Caki2 (cell line): Measurements from ENCODE around the gene HOXD9. TPM values are rescaled to one million over a fixed set of nuclear protein-coding genes. Genes with fewer than 3 reads are reported as not detected.
A peak's percentile ranks its signal among the peaks of the same experiment; 100 is the strongest.

ENCODE experiments used
- DNase-seq: peaks from one replicate; pipeline ENCODE4 v3.0.0-alpha.2; 2015; ENCODE audit warnings: low read depth
- in situ Hi-C: cut with HindIII; loops from 2 replicates; pipeline ENCODE4 v1.10.0; 2016; ENCODE audit warnings: low sequenced_read_pairs, low pct_unique_long_range_greater_than_20kb, mixed read lengths
- total RNA-seq: library from RNA; depleted of rRNA; stranded (reverse); fragments of >200 nt; shearing (Covaris generic); gene quantifications from 2 replicates; pipeline ENCODE4 v1.2.3, GENCODE V29; 2014; ENCODE audit warnings: low replicate concordance; rRNA removed

The HOXD9 gene
- 9.5 and 13.4 TPM in 2 replicates for total RNA-seq

DNA sequence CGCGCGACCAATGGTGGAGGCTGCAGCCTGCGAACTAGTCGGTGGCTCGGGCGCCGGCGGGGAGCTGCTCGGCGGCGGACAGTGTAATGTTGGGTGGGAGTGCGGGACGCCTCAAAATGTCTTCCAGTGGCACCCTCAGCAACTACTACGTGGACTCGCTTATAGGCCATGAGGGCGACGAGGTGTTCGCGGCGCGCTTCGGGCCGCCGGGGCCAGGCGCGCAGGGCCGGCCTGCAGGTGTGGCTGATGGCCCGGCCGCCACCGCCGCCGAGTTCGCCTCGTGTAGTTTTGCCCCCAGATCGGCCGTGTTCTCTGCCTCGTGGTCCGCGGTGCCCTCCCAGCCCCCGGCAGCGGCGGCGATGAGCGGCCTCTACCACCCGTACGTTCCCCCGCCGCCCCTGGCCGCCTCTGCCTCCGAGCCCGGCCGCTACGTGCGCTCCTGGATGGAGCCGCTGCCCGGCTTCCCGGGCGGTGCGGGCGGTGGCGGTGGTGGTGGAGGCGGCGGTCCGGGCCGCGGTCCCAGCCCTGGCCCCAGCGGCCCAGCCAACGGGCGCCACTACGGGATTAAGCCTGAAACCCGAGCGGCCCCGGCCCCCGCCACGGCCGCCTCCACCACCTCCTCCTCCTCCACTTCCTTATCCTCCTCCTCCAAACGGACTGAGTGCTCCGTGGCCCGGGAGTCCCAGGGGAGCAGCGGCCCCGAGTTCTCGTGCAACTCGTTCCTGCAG lies at the start of gene HOXD9:
HOXD9 (plus strand) TSS at position 37 of the 728 bp plus-strand sequence; CDS start at position 87, 50 bp downstream.
- in situ Hi-C loops: no loop called here
- peak; percentile 87 for DNase-seq

DNA sequence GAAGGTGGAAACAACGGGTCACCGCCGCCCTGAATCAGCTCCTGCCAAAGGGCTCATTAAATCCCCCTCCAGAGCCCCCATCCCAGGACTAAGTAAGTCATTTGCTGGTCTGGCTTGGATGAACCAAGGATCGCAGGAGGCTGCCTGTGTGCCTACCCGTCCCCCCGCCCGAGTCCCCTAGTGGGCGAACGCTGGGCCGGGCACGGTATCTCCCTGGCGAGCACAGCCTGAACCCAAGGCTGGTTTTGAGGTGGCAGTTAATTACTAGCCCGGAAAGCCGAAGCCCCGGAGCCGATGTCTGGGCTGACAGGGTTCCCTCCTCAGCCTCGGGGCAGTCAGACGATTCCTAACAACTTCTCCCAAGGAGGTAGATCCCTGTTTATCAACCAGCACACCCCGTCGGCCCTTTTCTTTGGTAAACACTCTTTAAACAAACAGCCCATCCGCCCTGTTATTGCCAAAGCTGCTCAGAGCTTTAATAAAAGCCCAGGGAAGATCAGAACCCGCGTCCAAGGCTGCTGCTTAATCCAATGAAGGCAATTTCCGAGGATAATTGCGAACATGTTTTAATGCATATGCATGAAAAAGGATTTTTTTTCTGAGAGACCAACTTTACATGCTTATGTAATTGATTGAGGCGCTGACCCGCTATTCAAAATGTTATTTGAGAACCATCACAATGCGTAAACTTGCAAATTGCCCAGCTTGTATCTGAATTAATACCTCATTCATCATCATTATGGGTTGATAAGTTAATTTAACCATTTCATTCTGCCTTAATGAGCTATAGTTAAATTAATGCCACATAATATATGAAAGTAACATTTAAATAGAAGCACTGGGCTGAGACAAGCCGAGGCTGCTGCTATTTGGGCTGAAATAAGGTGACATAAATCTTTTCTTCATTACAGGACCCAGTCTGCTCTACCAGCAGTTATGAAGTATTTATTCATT lies 49.3 kb upstream of the HOXD9 start:
- no peak for DNase-seq
- in situ Hi-C loops: no loop called here

DNA sequence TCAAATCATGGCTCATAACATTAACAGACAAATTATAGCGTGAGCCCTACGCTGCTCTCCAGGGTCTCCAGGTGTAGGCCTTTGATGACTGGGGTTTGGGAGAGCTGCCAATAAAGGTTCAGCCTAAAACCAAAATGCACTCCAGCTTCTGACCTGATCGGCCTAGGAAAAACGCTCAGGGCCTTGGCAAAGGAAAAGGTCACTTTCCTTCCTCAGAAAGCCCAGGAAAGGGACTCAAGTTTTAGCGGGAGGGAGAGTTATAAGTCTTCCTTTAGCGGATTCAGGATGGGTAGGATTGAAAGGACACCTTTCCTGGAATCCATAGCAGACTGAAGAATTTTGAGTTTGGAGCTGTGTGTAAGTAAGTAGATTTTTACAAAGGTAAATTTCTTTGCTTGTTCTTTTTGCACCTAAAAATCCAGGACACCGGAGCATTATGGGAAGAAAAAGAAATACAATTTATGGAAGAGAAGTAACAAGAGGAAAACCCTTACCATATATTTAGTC lies 47.5 kb upstream of the HOXD9 start:
- in situ Hi-C loops: no loop called here
- DNase-seq: no peak

DNA sequence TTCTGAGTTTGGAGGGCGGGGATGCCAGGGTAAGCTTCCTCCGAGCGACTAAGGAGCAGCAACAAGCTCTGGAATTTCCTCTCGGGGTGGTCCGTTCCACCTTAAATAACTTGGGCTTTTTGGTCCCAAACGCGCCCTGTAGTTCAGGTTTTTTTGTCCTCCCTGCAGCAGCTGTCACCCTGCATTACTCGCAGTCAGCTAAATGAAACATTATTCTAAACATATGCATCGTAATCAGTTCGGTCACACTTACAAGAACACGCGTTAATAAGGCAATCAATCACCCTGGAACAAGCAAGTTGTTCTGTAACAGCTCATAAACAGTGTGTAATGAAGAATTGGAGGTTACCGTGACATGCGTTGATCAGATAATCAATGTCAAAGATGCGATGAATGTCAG lies 47.0 kb upstream of the HOXD9 start:
- no peak for DNase-seq
- in situ Hi-C loops: no loop called here

DNA sequence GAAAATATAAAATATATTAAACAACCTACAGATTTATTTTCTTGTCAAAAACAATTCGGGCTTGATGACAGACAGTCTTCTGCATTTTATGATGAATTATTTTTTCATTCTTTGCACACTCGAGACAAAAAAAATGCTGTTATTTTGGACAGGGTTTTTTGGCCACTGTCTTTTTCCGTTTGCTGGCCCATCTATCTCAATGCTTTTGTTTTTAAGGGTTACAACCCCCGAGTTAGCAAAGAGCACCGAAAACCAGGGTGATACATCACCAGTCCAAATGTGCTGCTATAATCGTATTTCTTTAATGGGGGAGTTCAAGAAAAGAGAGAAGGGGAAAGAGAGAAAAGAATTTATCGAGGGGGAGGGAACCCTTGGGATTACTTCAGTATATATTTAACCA lies 46.5 kb upstream of the HOXD9 start:
- in situ Hi-C loops: no loop called here
- no peak for DNase-seq

DNA sequence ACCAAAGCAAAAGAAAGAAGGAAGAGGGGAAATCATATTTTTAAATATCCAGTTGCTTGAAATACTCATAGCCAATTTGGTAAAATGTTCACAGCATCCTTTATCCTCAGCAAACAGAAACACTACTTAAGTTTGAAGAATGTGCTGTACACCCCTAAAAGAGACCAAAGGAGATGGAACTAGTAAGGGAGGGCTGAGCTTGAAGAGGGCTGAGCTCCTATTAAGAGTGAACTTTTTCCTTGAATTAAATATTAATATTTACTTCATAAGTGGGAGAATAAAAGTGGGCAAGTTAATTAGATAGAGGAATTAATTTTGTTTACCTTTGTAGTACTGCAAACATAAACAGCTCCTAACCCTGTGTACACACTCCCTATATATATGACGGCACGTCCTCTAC lies 45.7 kb upstream of the HOXD9 start:
- in situ Hi-C loops: no loop called here
- no peak for DNase-seq

DNA sequence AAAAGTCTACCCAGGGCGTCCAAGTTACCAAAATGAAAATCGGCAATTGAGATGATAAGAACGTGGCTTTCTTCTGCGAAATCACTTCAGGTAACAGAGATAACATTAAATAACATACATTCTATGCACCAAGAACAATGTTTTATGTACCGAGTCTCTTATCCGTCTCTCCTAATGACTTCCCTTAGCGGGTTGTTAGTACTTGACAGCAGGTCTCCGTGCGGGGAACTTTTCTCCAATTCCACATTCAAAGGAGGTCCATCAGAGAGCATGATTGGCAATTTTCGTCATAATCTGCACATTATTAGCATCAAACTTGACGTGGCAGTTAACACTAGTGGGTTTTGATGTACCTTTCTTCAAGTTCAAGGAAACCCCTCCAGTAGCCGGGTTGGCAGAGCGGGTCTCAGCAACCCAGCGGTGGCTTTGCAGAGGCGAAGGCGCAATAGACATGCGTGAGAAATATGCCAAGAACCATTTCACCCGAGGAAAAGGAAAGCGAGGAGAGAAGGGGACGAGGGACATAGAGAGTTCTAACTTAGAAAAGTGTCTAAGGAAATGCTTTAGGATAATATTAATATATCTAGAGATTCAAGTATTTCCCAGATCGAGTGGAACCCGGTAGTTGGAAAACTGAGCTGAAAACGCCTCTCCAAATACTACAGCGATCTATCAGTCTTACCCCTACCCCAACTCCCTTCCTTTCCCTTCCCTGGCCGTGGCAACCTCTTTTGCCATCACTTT lies 43.8 kb upstream of the HOXD9 start:
- DNase-seq: no peak
- in situ Hi-C loops: no loop called here

DNA sequence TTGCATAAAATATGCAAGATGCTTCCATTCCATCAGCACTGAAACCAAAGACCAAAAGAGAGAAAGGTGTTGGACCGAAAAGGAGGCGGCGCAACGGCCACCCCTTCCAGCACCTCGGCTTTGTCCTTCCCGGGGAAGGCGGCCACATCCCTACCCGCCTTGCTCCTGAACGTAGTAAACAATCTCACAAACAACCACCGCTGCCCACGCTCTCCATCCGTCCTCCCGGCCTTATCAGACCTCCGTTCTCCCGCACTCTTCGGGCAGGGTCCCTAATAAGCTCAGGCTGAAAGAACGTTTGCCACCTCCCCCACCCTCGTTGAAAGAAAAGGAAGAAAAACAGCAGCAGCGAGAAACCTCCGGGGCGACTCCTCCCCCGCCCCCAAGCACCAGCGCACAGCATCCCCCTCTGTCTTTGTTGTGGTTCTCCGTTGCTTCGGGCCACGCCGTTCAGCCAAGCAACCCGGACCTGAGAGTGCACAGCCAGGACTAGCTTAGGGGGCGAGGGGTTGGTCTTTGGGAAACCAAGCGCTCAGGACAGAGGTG lies 43.2 kb upstream of the HOXD9 start:
- in situ Hi-C loops: no loop called here
- DNase-seq: no peak

DNA sequence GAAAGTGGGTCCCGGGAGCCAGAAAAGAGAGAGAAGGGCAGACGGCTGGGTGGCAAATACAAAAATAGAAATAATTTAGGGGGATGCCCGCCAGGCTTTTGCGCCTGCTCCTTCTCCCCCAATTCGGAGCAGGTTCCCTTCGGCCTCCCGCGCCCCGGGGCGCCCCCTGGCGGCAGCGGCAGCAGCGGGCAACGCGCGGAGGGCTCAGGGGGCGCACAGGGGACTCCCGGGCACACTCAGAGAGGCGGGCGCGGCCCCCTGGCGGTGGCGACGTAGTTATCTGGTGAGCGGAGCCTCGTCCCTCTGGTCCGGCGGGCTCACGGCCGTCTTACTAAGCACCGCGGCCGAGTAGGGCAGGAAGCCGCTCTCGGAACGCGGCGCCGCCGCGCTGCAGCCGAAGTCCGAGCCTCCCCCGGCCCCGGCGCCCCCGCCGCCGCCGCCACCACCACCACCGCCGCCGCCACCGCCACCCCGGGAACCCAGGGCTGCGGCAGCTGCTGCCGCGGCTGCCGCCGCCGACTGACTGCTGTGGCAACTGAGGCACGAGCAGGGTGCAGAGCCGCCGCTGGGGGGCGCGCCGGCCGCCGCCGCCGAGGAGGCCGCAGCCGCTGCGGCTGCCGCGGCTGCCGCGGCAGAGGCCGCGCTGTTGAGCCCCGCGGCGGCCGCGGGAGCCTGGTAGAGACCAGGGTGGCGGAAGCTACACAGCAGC lies 42.5 kb upstream of the HOXD9 start:
- DNase-seq: no peak
- in situ Hi-C loops: no loop called here

DNA sequence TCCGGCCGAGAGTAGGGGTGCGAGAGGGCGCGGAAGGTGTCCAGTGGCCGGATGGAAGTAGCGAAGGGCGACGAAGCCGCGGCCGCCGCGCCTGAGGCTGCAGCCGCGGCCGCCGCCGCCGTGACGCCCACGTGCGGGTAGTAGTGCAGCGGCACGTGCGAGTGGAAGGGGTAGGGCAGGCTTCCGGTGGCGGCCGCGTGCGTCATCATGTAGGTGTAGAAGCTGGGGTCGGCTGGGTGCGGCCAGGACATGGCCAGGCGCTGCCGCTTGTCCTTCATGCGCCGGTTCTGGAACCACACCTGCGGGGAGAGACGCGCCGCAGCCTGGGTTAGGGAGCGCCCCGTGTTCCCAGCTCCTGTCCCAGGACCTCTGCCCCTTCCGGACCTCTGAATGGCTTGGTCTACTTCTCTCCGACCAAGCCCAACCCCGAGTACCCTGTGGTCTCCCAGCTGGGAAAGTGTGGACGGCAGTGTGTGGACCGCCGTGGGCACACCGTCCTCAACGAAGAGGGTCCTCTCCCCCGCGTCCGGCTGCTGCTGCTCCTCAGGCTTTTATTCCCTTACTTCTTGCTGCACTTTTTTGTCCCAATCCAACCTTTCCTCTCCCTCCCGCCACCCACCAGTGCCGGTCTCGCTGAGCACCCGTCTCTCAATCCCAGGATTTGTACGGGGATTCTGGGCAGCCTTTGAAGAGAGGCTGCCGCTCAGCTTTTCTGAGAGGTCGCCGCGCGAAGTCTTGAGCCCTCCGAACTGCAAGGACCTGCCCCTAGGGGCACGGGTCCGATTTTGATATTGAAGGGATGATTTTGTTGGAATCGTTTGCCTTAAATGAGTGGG lies 41.8 kb upstream of the HOXD9 start:
- DNase-seq: no peak
- in situ Hi-C loops: no loop called here

DNA sequence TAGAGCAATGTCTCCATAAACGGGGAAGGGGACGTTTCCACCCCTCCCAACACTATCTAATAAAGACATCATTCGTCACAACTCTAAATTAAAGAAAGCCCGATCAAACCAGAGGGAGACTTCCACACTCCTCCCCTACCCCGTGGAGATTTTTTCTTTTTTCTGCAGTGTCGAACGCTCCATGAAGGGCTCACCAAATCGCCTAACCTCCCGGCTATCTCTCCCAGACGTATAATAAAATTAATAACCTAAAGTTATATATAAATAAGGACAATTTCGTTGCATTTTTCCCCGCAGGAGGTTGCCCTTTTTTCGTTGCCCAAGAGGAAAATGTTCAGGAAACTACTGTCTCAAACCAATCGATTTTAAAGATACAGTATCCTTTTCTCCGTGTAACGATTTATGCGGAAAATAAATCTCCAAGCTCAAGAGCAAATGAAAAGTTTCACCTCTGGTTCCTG lies 41.1 kb upstream of the HOXD9 start:
- in situ Hi-C loops: no loop called here
- DNase-seq: no peak

DNA sequence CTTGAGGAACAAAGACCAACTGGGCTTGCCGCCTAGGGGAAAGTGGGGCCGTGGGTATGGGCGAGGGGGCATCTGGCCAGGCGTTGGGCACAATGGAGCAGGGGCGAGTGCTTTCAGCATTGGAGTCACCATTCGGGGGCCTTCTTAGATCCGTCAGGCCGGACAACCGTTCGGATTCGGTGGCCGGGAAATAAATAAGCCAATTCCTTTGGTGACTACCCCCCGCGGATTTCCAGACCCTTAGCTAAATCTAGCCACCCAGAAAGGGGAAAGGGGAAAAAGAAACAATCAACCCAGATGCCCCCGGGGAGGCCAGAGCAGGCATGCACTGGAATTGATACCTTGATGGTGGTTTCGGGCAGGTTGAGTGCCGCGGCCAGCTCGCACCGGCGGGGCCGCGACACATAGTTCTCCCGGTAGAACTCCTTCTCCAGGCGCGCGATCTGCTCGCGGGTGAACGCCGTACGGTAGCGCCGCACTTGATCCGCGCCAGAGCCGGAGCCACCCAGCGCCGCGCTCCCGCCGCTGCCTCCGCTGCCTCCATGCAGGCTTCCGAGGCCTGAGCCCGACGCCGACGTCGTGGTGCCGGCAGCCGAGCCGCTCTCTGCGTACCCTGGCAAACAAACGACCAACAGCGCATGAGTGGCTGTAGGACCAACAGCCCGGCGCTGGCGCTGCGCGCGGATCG lies 40.5 kb upstream of the HOXD9 start:
- no peak for DNase-seq
- in situ Hi-C loops: no loop called here

DNA sequence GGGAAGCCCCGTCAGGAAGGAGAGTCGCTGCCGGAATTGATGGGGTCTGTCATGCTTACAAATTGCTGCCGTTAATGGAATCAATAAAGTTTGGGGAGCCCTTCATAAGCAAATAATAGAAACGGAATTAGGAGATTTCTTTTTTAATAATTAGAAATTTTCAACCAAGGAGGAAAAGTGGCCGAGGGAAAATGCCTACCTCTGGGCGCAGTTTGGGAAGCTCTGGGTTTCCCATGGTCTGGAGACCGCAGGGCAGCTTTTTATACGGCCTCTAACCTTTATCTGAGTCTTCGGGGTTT lies 40.0 kb upstream of the HOXD9 start:
- in situ Hi-C loops: no loop called here
- no peak for DNase-seq

DNA sequence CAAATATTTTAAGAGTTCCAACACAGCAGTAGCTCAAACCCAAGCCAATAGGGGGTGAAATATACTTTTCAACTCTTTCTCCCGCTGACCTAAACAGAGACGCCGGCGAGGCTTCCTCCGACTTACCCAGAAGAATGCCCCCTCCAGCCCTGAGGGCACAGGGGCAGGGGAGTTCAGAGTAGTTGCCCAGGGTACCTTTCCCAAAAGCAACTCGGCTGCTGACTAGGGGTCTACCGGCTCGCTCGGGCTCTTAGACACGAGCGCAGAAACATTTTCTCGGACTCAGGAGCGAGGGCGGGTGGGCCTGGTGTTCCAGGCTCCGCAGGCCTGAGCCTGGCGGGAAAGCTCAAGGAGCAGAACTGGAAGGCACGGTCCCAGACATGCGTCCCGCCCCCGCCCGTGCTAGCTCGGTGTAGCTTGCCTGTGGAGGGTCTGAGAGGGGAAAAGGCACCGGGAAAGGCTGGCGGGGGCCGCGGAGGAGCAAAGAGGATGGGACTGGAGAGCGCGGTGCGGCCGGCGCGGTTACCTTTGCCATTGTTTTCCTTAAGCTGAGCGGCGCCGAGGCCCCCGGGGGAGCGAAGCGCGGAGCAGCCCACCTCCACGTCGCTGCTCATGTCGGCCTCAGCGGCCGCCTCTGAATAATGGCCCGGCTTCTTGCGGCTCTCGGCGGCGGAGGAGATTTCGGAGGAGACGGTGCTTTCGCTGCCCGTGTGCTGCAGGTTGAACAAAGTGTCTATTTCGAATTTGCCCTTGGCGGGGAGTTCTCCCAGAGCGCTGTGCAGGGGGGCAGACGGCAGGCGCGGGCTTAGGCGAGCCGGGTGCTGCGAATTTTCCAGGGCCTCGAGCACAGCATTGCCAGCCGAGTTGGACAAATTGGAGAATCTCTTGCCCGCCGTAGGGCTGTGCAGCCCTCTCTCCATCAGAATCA lies 39.4 kb upstream of the HOXD9 start:
- in situ Hi-C loops: no loop called here
- DNase-seq: no peak

DNA sequence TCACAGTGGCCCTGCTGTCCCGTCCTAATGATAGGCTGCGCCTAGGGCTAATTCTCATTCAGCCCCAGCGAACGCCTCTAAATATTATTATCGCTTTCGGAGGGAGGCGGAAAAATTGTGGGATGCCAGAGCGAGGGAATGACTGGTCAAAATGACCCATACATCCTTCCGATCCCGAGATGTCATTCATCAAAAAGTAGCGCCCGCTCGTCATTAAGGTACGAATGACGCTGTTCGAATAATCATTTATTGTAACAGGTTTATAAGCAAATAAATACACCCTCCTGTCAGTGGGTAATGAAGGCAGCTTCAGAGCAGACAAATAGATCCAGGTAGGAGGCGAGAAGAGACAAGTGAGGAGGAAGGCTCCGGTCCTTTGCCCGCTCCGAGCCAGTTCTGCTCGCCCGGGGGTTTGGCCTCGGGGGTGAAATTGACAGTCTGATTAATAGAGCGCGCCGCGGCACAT lies 38.7 kb upstream of the HOXD9 start, which contains the start of gene EVX2:
EVX2 (minus strand) TSS at position 167 of the 466 bp plus-strand sequence. CDS start 186 bp downstream, outside the sequence.
- no peak for DNase-seq
- in situ Hi-C loops: no loop called here
